Uterus (tissue), 2 donors: ENCODE measurements around the gene ATP6V0A4.

Source experiments
- CTCF ChIP-seq, 4 experiments: fragments of 200-600 bp in 2 of 4; fragments of 450-650 bp in 2 of 4; sonication (generic) in 2 of 4; IDR thresholded peaks; one replicate each; pipeline ENCODE4 v1.5.1; 2016 to 2019; ENCODE audit warnings: antibody characterized with exemption in 4 of 4, mild to moderate bottlenecking in 2 of 4, moderate library complexity in 1 of 4
- POLR2A ChIP-seq, 2 donors: fragments of 450-650 bp; IDR thresholded peaks; one replicate each; pipeline ENCODE4 v1.6.1; 2016; ENCODE audit warnings: antibody characterized with exemption in 2 of 2, mild to moderate bottlenecking in 1 of 2, moderate library complexity in 1 of 2

- TF ChIP-seq CTCF (IDR thresholded peaks at IDR 0.05), result no peak
- no peak for TF ChIP-seq POLR2A (IDR thresholded peaks at IDR 0.05)
Measured at GRCh38 chr7:138666385-138666784, 131.6 kb downstream of the ATP6V0A4 start.
